Measurements from ENCODE around the gene FANK1. TPM values are rescaled to one million over a fixed set of nuclear protein-coding genes. Genes with fewer than 3 reads are reported as not detected.
A peak's percentile ranks its signal among the peaks of the same experiment; 100 is the strongest.

The FANK1 gene
- polyA plus RNA-seq (ENCODE audit: insufficient read length in 12 of 12) = 1 to 10 TPM in 5 of 12 donors, under 1 TPM in 5, not detected in 2; 0.19 to 6.1 (median 0.98) TPM
- long read RNA-seq, donor 1, partial matches to known transcripts = 0 of 1 reads
- long read RNA-seq, donor 1, other reads (novel, unspliced or antisense) = 0 of 1 reads
- long read RNA-seq, donor 2 = 0 reads
- long read RNA-seq, donor 3 = 0 reads
- long read RNA-seq, donor 4 = 0 reads
- long read RNA-seq, donor 5 = 0 reads
- long read RNA-seq, donor 6 = 0 reads
- long read RNA-seq, donor 7 = 0 reads
- long read RNA-seq, donor 8 = 0 reads
- long read RNA-seq, donor 9 = 0 reads
- long read RNA-seq, donor 10 = 0 reads
- long read RNA-seq, donor 11 = 0 reads

- DNase-seq = peak; percentile 90
Measured at GRCh38 chr10:125896088-125896934, at the start of gene FANK1. FANK1 (plus strand) TSS chr10:125896564; CDS start chr10:125896643, 79 bp downstream.

- no peak for DNase-seq
Measured at GRCh38 chr10:125846894-125847293, 49.5 kb upstream of the FANK1 start.

- DNase-seq = no peak
Measured at GRCh38 chr10:125848371-125848770, 48.0 kb upstream of the FANK1 start.

GRCh38 chr10:125848857-125849256, 47.5 kb upstream of the FANK1 start:
- no peak for DNase-seq

- DNase-seq = no peak
Measured at GRCh38 chr10:125849448-125849847, 46.9 kb upstream of the FANK1 start.

DNA sequence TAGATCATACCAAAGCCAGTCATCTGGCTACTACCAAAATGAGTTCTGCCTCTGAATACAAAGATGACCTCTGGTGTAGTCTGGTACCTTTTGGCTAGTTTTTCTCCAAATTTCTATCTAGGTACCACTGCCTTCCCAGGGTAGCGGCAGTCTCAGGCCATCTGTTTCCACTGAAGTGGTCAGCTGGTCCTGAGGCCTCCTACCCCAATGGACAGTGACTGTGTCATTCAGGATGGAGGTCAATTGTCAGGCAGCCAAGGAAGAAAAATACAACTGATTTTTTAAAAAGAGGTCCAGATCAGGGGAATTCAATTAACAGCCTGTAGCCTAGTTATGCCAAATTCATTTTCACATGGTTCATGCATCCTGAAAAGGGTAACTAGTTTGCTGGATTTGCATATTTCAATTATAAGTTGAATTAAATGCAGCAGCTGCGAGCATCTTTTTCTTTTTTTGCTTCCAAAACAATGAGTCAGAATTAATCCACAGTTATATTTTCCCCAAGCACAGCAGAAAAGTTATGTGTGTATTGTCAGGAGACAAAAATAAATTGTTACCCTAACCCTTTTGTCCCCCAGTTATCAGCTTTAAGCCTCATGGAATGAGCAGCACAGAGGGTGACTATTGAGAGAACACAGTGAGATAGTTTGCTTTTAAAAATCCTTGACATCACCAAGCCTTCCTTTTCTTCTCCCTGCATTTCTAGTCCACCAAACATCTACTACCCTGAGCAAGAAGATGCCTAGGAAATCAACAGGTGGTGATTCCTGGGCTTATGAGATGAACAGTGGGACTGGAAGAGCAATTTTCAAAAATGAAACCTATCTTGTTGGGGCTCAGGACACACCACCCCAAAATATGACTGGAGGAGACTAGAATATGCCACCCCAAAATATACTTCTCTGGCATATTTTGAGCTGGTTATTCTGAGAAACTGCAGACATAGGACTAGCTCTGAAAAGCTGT, 45.3 kb upstream of the FANK1 start:
- DNase-seq = no peak

DNA sequence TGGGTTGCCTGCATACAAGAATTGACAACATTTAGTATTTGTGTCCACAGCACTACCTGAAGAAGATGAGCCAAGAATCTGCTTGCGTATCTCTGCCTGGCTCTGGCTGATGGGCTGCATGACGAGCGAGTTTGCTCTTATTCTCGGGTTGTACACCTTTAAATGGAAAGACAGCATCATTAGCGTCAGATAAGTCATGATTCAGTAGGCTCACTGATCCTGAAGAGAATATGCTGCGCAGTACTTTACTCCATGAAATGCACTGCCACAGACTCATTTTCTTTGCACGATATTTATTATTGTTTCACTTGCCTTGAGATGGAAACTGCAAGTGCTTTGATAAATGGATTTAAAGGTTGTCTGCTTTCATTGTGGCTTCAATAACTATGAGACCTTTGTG, 43.9 kb upstream of the FANK1 start:
- no peak for DNase-seq

GRCh38 chr10:125857185-125857760, 39.1 kb upstream of the FANK1 start:
- no peak for DNase-seq

DNA sequence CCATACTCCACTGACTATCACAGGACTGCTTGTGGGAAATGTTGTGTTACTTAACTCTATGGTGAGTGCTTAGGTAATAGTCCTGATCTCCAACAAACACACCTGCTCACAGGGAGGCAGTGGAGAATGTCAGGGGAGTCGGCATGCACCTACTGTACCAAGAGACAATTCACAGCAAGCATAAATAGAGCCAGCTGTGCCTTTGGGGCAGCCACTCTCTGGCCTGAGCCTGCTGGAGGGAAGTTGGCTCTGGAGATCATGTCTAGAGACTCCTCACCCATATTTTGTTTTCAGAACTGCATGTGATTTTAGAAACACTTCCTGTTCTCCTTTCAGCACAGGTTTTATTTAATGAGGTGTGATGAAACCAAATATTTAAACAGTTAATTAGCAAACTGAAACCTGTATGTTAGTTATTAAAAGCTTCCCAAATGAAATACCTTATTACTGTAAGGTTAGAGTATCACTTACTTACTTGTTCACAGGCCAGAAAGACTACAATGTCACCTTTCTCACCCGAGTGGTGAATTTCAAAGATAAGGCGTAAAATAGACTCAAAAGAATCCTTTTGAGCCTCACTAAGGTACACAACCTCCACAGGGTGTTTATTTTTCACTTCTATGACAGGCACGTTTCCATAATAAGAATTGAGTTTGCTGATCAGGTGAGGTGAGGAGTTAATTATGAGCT, 37.1 kb upstream of the FANK1 start:
- no peak for DNase-seq

DNA sequence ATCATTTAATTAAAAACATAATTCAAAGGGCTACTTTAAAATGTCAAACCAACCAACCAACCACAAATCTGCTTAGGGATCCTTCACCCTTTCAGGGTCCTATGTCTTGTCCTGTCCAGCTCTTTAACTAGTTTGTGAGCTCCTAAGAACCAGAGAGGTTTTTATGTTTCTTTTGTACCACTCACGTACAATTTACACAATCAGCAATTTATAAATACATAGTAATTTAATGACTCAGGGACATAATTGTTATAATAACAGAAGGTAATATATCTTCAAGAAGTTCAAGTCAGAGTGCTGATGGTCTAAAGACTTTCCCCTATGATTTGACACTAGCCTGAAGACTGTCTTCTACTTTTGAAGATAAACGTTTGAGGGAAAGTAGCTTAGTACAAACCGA, 31.2 kb upstream of the FANK1 start:
- no peak for DNase-seq

DNA sequence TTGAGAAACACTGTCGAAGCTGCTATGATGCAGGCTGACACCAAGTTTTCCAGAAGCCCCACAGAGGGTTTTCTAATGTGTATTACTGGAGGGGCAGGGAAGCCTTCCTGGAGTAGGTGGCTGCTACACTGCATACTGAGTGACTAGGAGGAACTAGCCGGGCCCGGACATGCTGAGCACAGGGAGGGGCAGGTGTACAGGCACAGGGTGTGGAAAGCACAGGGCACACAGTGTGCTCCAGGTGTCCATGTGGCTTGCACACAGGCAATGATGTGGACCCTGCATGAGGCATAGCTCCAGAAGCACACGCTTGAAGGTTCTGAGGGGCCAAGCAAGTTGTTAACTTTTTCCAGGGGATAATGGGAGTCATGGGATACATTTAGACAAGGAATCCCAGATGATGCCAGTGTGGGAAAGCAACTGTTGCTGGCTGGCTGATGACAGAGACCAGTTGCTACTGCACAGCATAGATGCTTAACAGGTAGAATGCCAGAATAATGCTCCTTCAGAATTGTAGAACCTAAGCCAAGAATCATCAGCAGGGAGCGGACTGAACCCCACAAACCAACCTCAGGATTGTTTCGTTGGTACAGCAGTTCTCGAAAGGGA, 29.8 kb upstream of the FANK1 start:
- no peak for DNase-seq

DNA sequence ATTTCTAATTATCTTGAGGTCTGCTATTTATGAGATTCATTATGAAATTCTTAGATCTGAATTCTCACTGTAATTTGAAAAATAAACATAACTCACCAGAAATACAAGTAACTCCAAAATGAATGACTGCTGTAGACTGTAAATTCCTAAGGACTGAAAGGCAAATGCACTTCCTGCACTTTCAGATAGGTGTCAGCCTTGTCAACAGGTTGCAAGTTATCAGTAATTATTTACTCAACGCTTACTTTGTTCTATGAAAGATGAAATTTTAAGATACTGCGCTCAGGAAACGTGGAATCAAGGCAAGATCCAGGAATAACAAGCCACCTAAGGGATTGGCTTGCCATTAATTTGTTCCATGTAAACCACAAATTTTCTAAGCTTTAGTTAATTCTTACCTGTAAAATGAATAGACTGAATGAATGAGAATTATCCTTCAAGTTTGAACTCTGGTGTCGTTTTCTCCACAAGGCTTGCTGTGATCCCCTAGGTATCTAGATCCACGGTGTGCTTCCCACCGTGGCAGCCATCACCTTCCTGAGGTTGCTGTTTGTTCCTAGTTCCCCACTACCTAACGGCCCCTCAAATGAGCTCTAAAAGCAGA, 27.9 kb upstream of the FANK1 start:
- no peak for DNase-seq

DNA sequence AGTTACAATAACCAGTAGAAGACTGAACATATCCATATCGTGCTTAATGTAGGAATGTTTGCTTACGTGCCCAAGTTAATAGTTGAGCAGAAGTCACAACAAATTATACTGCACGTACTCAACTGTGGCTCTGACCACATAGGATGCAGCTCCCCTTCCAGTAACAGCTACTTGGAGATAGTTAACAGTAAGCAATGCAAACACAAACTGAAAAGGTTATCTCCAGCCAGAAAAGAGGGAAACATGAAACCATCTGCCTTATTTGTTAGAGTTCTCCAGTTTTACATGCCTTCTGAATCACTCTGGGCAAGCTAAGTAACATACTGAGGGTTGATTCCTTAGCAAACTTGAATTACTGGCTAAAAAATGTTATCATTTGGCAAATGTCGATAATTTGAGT, 25.0 kb upstream of the FANK1 start:
- no peak for DNase-seq

DNA sequence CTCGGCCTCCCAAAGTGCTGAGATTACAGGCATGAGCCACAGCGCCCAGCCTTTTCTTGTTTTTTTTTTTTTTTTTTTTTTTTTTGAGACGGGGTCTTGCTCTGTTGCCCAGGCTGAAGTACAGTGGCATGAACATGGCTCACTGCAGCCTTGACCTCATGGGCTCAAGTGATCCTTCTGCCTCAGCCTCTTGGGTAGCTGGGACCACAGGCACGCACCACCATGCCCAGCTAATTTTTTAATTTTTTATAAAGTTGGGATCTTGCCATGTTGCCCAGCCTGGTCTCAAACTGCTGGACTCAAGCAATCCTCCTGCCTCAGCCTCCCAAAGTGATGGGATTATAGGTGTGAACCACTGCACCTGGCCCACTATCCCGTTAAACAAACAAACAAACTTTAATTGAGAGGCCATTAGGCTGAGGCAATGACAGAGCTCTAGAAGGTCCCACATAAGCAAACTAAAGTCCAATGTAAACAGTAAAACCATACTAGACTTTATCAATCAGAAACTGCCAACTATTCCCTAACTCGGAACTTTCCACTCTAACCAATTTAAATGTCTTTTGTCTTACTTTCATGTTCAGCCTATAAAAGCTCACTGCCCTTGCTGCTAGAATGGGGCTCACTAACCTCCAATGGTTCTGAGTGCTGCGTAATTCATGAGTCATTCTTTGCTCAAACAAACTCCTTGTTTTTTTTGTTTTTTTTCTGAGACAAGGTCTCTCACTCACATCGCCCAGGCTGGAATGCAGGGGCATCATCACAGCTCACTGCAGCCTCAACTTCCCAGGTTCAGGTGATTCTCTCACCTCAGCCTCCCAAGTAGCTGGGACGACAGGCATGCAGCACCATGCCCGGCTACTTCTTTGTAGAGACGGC, 17.2 kb upstream of the FANK1 start:
- no peak for DNase-seq

- DNase-seq = no peak
Measured at GRCh38 chr10:125880719-125881118, 15.6 kb upstream of the FANK1 start.

- DNase-seq = no peak
Measured at GRCh38 chr10:125881192-125881591, 15.2 kb upstream of the FANK1 start, which contains the start of gene DHX32. DHX32 (minus strand) TSS chr10:125881292; CDS start chr10:125880824, 468 bp downstream.

GRCh38 chr10:125882596-125882995, 13.8 kb upstream of the FANK1 start:
- DNase-seq = no peak

- no peak for DNase-seq
Measured at GRCh38 chr10:125883211-125883610, 13.2 kb upstream of the FANK1 start.
